Right lobe of liver (tissue), 6 donors: Measurements from ENCODE around the gene ATXN2. TPM values are rescaled to one million over a fixed set of nuclear protein-coding genes. Genes with fewer than 3 reads are reported as not detected.

ENCODE experiments used
- ATAC-seq, 4 donors: fragments of 200-7000 bp; cut with Tn5 transposase; one replicate each; pipeline ENCODE4 v1.9.1; 2020; ENCODE audit warnings: mild to moderate bottlenecking in 4 of 4, moderate library complexity in 4 of 4
- DNase-seq, 3 donors: peaks; one replicate each; pipeline ENCODE4 v3.0.0-alpha.2; 2020
- H3K27ac ChIP-seq, 3 donors: fragments of 200-600 bp; one replicate each; pipeline ENCODE4 v1.8.0; 2022
- H3K27me3 ChIP-seq, 2 donors: fragments of 200-600 bp; one replicate each; pipeline ENCODE4 v1.8.0; 2022
- H3K36me3 ChIP-seq, 4 donors: fragments of 200-600 bp; sonication (generic) in 1 of 4; one replicate each; pipeline versions ENCODE4 v1.5.1 to v1.8.0; 2017 to 2022; ENCODE audit warnings: control low read depth in 1 of 4
- H3K4me1 ChIP-seq, 4 donors: fragments of 200-600 bp; sonication (generic) in 1 of 4; one replicate each; pipeline versions ENCODE4 v1.5.1 to v1.8.0; 2017 to 2022; ENCODE audit warnings: control low read depth in 1 of 4
- H3K4me3 ChIP-seq, 3 donors: fragments of 200-600 bp; one replicate each; pipeline ENCODE4 v1.8.0; 2022
- H3K9me3 ChIP-seq, 4 donors: fragments of 200-600 bp; sonication (generic) in 1 of 4; one replicate each; pipeline versions ENCODE4 v1.5.1 to v1.8.0; 2017 to 2022; ENCODE audit warnings: control low read depth in 1 of 4
- POLR2A ChIP-seq: fragments of 450-650 bp; IDR thresholded peaks from one replicate; pipeline ENCODE4 v1.6.1; 2017; ENCODE audit warnings: antibody characterized with exemption, mild to moderate bottlenecking
- WGBS: methylation state at CpG from one replicate; pipeline ENCODE4 v1.1.6; 2018; ENCODE audit warnings: low coverage, low lambda C conversion rate; ENCODE audit not compliant: insufficient coverage; ENCODE audit errors: missing lambda C conversion rate; 5-methylcytosine and 5-hydroxymethylcytosine counted together
- intact Hi-C, 2 donors: fragments of 100-400 bp; cut with DNase I; formaldehyde crosslinking; loops; one replicate each; pipeline versions ENCODE4 v1.11.2 to v1.14.1; 2022
- total RNA-seq, 6 experiments: library from RNA; depleted of rRNA in 2 of 6; stranded (reverse); fragments of >200 nt in 2 of 6; fragmentation: NEBNext Ultra II Directional in 3 of 6; extraction: Animal tissue kit (Norgen Biotek cat#: 25700) in 3 of 6; gene quantifications; one replicate each; pipeline versions ENCODE4 v1.1.0 to v1.2.4, GENCODE V29; 2016 to 2023
- TF ChIP-seq, protein P1 (sequence below), 4 donors: fragments of 200-600 bp in 3 of 4; fragments of 450-650 bp in 1 of 4; IDR thresholded peaks; one replicate each; pipeline versions ENCODE4 v1.5.1 to v1.8.0; 2016 to 2022; ENCODE audit warnings: antibody characterized with exemption in 4 of 4, mild to moderate bottlenecking in 2 of 4
- donor health status: DM: no; HTN: yes; CAD: no.
- donor health status: DM: no; HTN: no; CAD: no.
- donor health status: DM: no; HTN: no; CAD: no.
- donor health status: DM: no; HTN: yes; CAD: no.
- donor health status: DM: no; HTN: yes; CAD: no.

Gene ATXN2
- total RNA-seq, 6 experiments from 2014 or later: 19.1 to 39.5 (median 27.6) TPM

DNA sequence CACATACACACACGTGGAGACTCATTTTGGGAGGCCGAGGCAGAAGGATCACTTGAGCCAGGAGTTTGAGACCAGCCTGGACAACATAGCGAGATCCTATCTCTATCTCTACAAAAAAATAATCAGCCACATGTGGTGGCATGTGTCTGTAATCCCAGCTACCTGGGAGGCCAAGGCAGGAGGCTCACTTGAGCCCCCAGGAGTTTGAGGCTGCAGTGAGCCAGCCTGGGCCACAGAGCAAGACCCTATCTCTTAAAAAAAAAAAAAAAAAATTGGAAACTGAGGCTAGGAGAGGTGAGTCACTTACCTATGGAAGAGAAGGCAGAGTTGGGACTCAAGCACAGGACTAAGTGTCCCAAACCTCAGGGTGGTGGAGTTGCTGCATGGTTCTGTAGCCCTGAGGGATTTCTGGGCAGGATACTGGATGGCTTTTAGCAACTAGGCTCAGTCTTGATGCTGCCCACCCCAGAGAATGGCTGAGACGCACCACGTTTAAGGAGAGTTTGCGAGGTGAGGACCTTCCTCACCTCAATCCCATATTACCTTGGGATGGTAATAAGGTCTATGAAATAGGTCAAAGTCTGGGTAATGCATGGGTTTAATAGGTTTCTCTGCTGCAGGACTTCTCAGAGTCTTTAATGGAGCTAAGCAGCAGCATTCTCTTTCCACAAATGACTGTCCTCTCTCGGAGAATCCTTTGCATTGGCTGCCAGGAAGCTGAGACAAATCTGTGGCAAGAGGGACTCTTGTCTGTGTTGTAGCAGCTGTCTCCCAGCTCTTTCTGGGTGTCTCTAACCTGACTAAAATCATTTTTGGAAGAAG is 157.8 kb downstream of the ATXN2 start:
- Histone ChIP-seq H3K27ac (no peak overlapping the region), H3K9me3 (no peaks in the 10 kb centered on the region), H3K4me1 (peaks cover 0 to 25% (median 14%) of the 10 kb centered on the region in 4 donors), H3K4me3 (no peak overlapping the region), H3K36me3 (peaks cover 0 to 3% (median 0%) of the 10 kb centered on the region in 4 donors), H3K27me3 (no peaks in the 10 kb centered on the region)
- ATAC-seq (no peak), DNase-seq (no peak)
- TF ChIP-seq POLR2A: no peak
- TF ChIP-seq, protein P1, sequence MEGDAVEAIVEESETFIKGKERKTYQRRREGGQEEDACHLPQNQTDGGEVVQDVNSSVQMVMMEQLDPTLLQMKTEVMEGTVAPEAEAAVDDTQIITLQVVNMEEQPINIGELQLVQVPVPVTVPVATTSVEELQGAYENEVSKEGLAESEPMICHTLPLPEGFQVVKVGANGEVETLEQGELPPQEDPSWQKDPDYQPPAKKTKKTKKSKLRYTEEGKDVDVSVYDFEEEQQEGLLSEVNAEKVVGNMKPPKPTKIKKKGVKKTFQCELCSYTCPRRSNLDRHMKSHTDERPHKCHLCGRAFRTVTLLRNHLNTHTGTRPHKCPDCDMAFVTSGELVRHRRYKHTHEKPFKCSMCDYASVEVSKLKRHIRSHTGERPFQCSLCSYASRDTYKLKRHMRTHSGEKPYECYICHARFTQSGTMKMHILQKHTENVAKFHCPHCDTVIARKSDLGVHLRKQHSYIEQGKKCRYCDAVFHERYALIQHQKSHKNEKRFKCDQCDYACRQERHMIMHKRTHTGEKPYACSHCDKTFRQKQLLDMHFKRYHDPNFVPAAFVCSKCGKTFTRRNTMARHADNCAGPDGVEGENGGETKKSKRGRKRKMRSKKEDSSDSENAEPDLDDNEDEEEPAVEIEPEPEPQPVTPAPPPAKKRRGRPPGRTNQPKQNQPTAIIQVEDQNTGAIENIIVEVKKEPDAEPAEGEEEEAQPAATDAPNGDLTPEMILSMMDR (IDR thresholded peaks at IDR 0.05): no peak
- intact Hi-C loops: no loop called here
- 100% methylated on average over 2 of the region's 7 CpGs for WGBS

GRCh38 chr12:111440631-111441030 is 158.5 kb downstream of the ATXN2 start:
- Histone ChIP-seq H3K27me3 (no peaks in the 10 kb centered on the region), H3K27ac (peak overlapping the region in 1 of 3 donors; percentile 14), H3K4me1 (peaks cover 0 to 24% (median 9%) of the 10 kb centered on the region in 4 donors), H3K9me3 (no peaks in the 10 kb centered on the region), H3K36me3 (peaks cover 0 to 2% (median 0%) of the 10 kb centered on the region in 4 donors), H3K4me3 (no peak overlapping the region)
- intact Hi-C loops: no loop called here
- 67% methylated on average over 1 of the region's 3 CpGs for WGBS
- TF ChIP-seq POLR2A: no peak
- TF ChIP-seq, protein P1 (IDR thresholded peaks at IDR 0.05): no peak
- DNase-seq: no peak
- no peak for ATAC-seq

- intact Hi-C loops: no loop called here
- Histone ChIP-seq H3K36me3 (no peaks in the 10 kb centered on the region), H3K27me3 (no peaks in the 10 kb centered on the region), H3K27ac (peak overlapping the region in 1 of 3 donors; percentile 14), H3K4me1 (peaks cover 0 to 24% (median 10%) of the 10 kb centered on the region in 4 donors), H3K4me3 (no peak overlapping the region), H3K9me3 (no peaks in the 10 kb centered on the region)
- TF ChIP-seq POLR2A: no peak
- TF ChIP-seq, protein P1 (IDR thresholded peaks at IDR 0.05): no peak
- no peak for DNase-seq
- no peak for ATAC-seq
- 14% methylated on average over 1 of the region's 8 CpGs for WGBS
Observed at GRCh38 chr12:111440152-111440551, 159.0 kb downstream of the ATXN2 start.

- no peak for ATAC-seq
- peaks cover 0 to 24% (median 9%) of the 10 kb centered on the region in 4 donors for H3K4me1 ChIP-seq
- no peak overlapping the region for H3K4me3 ChIP-seq
- H3K9me3 ChIP-seq: no peaks in the 10 kb centered on the region
- intact Hi-C loops: no loop called here
- no peak for DNase-seq
- H3K36me3 ChIP-seq: no peaks in the 10 kb centered on the region
- H3K27me3 ChIP-seq: no peaks in the 10 kb centered on the region
- 80% methylated on average over 2 of the region's 5 CpGs for WGBS
- TF ChIP-seq, protein P1 (IDR thresholded peaks at IDR 0.05): no peak
- TF ChIP-seq POLR2A: no peak
- H3K27ac ChIP-seq: peak overlapping the region in 1 of 3 donors; percentile 14
Observed at GRCh38 chr12:111439657-111440151, 159.4 kb downstream of the ATXN2 start.
